SU-DHL-6 (cell line): ENCODE data around the gene WFDC11.

ENCODE experiments used
- CTCF ChIP-seq: fragments of 200-600 bp; sonication (generic); IDR thresholded peaks from one replicate; pipeline ENCODE4 v1.5.1; 2017; ENCODE audit warnings: antibody characterized with exemption, mild to moderate bottlenecking, low read length, moderate library complexity; ENCODE audit not compliant: insufficient read depth, poor library complexity, severe bottlenecking
- EZH2phosphoT487 ChIP-seq: fragments of 200-600 bp; sonication (generic), shearing (Covaris generic); conservative IDR thresholded peaks from 2 replicates; pipeline ENCODE4 v1.6.1; 2018; ENCODE audit warnings: mild to moderate bottlenecking, antibody characterized with exemption, low read length, moderate library complexity, mixed read lengths

DNA sequence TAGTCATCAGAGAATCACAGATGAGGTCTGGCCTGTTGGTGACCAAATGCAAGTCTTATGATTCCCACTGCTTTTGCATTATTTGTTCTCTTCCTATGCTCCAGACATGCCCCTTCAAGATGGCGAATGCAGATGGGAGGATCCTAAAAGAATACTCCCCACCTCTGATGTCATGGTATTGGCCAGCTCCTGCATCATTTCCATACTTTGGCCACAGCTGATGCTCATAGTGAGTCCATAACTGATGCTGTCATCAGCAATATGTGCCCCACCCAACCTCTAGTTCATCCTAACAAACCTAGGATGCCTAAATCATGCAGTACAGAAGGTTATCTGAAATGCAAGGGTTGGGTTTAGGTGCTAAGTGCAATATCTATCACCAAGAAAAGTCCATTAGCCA, 33.5 kb downstream of the WFDC11 start:
- no peak for TF ChIP-seq CTCF
- TF ChIP-seq EZH2phosphoT487, result no peak
